H1 (cell line): ENCODE data around the gene BCL6B. TPM values are rescaled to one million over a fixed set of nuclear protein-coding genes. Genes with fewer than 3 reads are reported as not detected.

Experiments used
- CTCF ChIA-PET: fragments of 300-600 bp; sonication (Branson Sonifier 250); formaldehyde crosslinking; loops from one replicate; lab custom pipeline; 2021; ENCODE audit not compliant: partially characterized antibody; lab: Charles Lee
- POLR2A ChIA-PET: fragments of 300-600 bp; sonication (Branson Sonifier 250); formaldehyde crosslinking; loops from one replicate; lab custom pipeline; 2021; ENCODE audit warnings: inconsistent platforms; ENCODE audit not compliant: partially characterized antibody; lab: Charles Lee
- DNase-seq, 2 experiments: peaks; one replicate each; pipeline versions ENCODE4 v3.0.0 to v3.0.0-alpha.2; 2010 to 2022; ENCODE audit warnings: low spot score in 2 of 2, low read depth in 1 of 2, mixed read lengths in 1 of 2
- FAIRE-seq: peaks from 2 replicates; lab custom pipeline; 2011; peaks lifted over from hg19 to GRCh38; lab: Jason Lieb, UNC
- H2AFZ ChIP-seq: 2 replicates; pipeline ENCODE4 v1.8.1; 2012; ENCODE audit warnings: low read length, inconsistent platforms
- H2AK5ac ChIP-seq: 2 replicates; pipeline ENCODE4 v1.6.1; 2013; ENCODE audit warnings: low read depth, low read length
- H2BK120ac ChIP-seq: replicated peaks from 2 replicates; pipeline ENCODE3; 2013; ENCODE audit warnings: low read depth, low read length, inconsistent platforms
- H2BK12ac ChIP-seq: 2 replicates; pipeline ENCODE4 v1.6.1; 2013; ENCODE audit warnings: low read depth, low read length
- H2BK15ac ChIP-seq: 2 replicates; pipeline ENCODE4 v1.6.1; 2013; ENCODE audit warnings: low read length
- H2BK20ac ChIP-seq: 2 replicates; pipeline ENCODE4 v1.6.1; 2013; ENCODE audit warnings: low read length
- H2BK5ac ChIP-seq: 2 replicates; pipeline ENCODE4 v1.6.1; 2013; ENCODE audit warnings: low read depth, low read length
- H3K14ac ChIP-seq: 2 replicates; pipeline ENCODE4 v1.6.1; 2013; ENCODE audit warnings: inconsistent platforms; ENCODE audit not compliant: insufficient read length
- H3K18ac ChIP-seq: 2 replicates; pipeline ENCODE4 v1.6.1; 2013; ENCODE audit warnings: low read length; ENCODE audit errors: extremely low read depth
- H3K23ac ChIP-seq: 2 replicates; pipeline ENCODE4 v1.6.1; 2013; ENCODE audit warnings: inconsistent platforms; ENCODE audit not compliant: insufficient read length
- H3K23me2 ChIP-seq: 2 replicates; pipeline ENCODE4 v1.6.1; 2013; ENCODE audit warnings: low read depth, low read length
- H3K27ac ChIP-seq: 2 replicates; pipeline ENCODE4 v1.6.1; 2011; ENCODE audit warnings: low read depth, low read length, inconsistent platforms
- H3K27me3 ChIP-seq, 4 experiments: replicated peaks in 1 of 4; 1 replicate in 1 of 4; 2 replicates in 3 of 4; pipeline versions ENCODE4 v1.6.1 to v1.8.1; 2011 to 2013; ENCODE audit warnings: low read length in 3 of 4, mild to moderate bottlenecking in 3 of 4, inconsistent platforms in 2 of 4, mixed read lengths in 2 of 4, moderate library complexity in 1 of 4; ENCODE audit not compliant: control insufficient read depth in 3 of 4, insufficient read depth in 3 of 4; ENCODE audit errors: extremely low read depth in 1 of 4
- H3K36me3 ChIP-seq, 4 experiments: 2 replicates each; pipeline versions ENCODE4 v1.6.1 to v1.8.1; 2011 to 2013; ENCODE audit warnings: mild to moderate bottlenecking in 4 of 4, low read length in 3 of 4, moderate library complexity in 2 of 4, control low read depth in 1 of 4, inconsistent platforms in 1 of 4; ENCODE audit not compliant: insufficient read depth in 4 of 4, control insufficient read depth in 2 of 4
- H3K4ac ChIP-seq: replicated peaks from 2 replicates; pipeline ENCODE3; 2013; ENCODE audit warnings: low read length, low read depth, mixed read lengths, inconsistent platforms; ENCODE audit not compliant: insufficient read length
- H3K4me1 ChIP-seq, 4 experiments: replicated peaks in 1 of 4; 1 replicate in 1 of 4; 2 replicates in 3 of 4; pipeline versions ENCODE4 v1.6.1 to v1.8.1; 2011 to 2013; ENCODE audit warnings: low read length in 3 of 4, inconsistent platforms in 2 of 4, mixed read lengths in 1 of 4; ENCODE audit not compliant: insufficient read depth in 4 of 4, control insufficient read depth in 3 of 4
- H3K4me2 ChIP-seq, 2 experiments: 2 replicates each; pipeline versions ENCODE4 v1.6.1 to v1.8.1; 2011 to 2013; ENCODE audit warnings: low read depth in 2 of 2, low read length in 2 of 2, control low read depth in 1 of 2, inconsistent platforms in 1 of 2, mild to moderate bottlenecking in 1 of 2; ENCODE audit not compliant: insufficient read depth in 1 of 2
- H3K4me3 ChIP-seq, 4 experiments: fragments of 200-600, 300-600 bp in 1 of 4; sonication (generic), shearing (Covaris generic), sonication (Bioruptor Twin) in 1 of 4; 2 replicates each; pipeline versions ENCODE4 v1.5.1 to v1.8.1; 2011 to 2016; ENCODE audit warnings: low read length in 4 of 4, low read depth in 3 of 4, control low read depth in 2 of 4, inconsistent platforms in 2 of 4, mild to moderate bottlenecking in 2 of 4, mixed read lengths in 1 of 4, moderate library complexity in 1 of 4; ENCODE audit not compliant: insufficient read depth in 2 of 4; ENCODE audit errors: extremely low read depth in 1 of 4
- H3K56ac ChIP-seq: replicated peaks from 2 replicates; pipeline ENCODE3; 2013; ENCODE audit warnings: low read depth, mild to moderate bottlenecking, mixed read lengths, low read length, inconsistent platforms; ENCODE audit not compliant: insufficient read length
- H3K79me1 ChIP-seq: 2 replicates; pipeline ENCODE4 v1.6.1; 2013; ENCODE audit warnings: low read depth, low read length, control low read depth
- H3K79me2 ChIP-seq, 2 experiments: 2 replicates each; pipeline versions ENCODE4 v1.6.1 to v1.8.1; 2012 to 2013; ENCODE audit warnings: low read length in 2 of 2, mild to moderate bottlenecking in 2 of 2, inconsistent platforms in 1 of 2; ENCODE audit not compliant: insufficient read depth in 2 of 2, control insufficient read depth in 1 of 2
- H3K9ac ChIP-seq, 4 experiments: replicated peaks in 1 of 4; 1 replicate in 1 of 4; 2 replicates in 3 of 4; pipeline versions ENCODE4 v1.6.1 to v1.8.1; 2011 to 2013; ENCODE audit warnings: low read depth in 3 of 4, low read length in 3 of 4, control low read depth in 2 of 4, mild to moderate bottlenecking in 2 of 4, moderate library complexity in 2 of 4, inconsistent platforms in 1 of 4; ENCODE audit errors: extremely low read depth in 1 of 4
- H3K9me3 ChIP-seq, 2 experiments: 2 replicates each; pipeline versions ENCODE4 v1.6.1 to v1.8.1; 2012 to 2013; ENCODE audit warnings: mild to moderate bottlenecking in 2 of 2, moderate library complexity in 2 of 2, control low read depth in 1 of 2, inconsistent platforms in 1 of 2, low read depth in 1 of 2, low read length in 1 of 2, mixed read lengths in 1 of 2; ENCODE audit not compliant: insufficient read depth in 2 of 2
- H4K20me1 ChIP-seq, 2 experiments: replicated peaks in 1 of 2; 2 replicates each; pipeline versions ENCODE3 to v1.8.1; 2011 to 2013; ENCODE audit warnings: inconsistent platforms in 2 of 2, low read length in 2 of 2, mild to moderate bottlenecking in 1 of 2; ENCODE audit not compliant: insufficient read depth in 2 of 2, control insufficient read depth in 1 of 2
- H4K5ac ChIP-seq: 2 replicates; pipeline ENCODE4 v1.6.1; 2013; ENCODE audit warnings: low read length, low read depth, mixed read lengths, inconsistent platforms; ENCODE audit not compliant: insufficient read length
- H4K8ac ChIP-seq: 2 replicates; pipeline ENCODE4 v1.8.0; 2013; ENCODE audit warnings: mild to moderate bottlenecking, moderate library complexity, low read length, inconsistent platforms; ENCODE audit not compliant: insufficient read depth; ENCODE audit errors: extremely low read depth
- H4K91ac ChIP-seq: replicated peaks from 2 replicates; pipeline ENCODE3; 2013; ENCODE audit warnings: low read length, mixed read lengths, inconsistent platforms; ENCODE audit not compliant: insufficient read length
- ASH2L ChIP-seq: fragments of 200-600, 300-600 bp; sonication (generic); IDR thresholded peaks from one replicate; pipeline ENCODE4 v1.7.1; 2017; ENCODE audit warnings: low read length
- CREB1 ChIP-seq: IDR thresholded peaks from 2 replicates; pipeline ENCODE4 v1.6.1; 2012; ENCODE audit warnings: inconsistent platforms
- EP300 ChIP-seq, 2 experiments: IDR thresholded peaks; 1 replicate in 1 of 2; 2 replicates in 1 of 2; pipeline ENCODE4 v1.6.1; 2011 to 2012; ENCODE audit warnings: low read depth in 2 of 2, low read length in 2 of 2, mild to moderate bottlenecking in 2 of 2, borderline replicate concordance in 1 of 2, inconsistent platforms in 1 of 2, moderate library complexity in 1 of 2
- FOSL1 ChIP-seq: IDR thresholded peaks from 2 replicates; pipeline ENCODE4 v1.6.1; 2011; ENCODE audit warnings: mild to moderate bottlenecking, low read depth, low read length, moderate library complexity; ENCODE audit not compliant: insufficient read depth
- GABPA ChIP-seq: IDR thresholded peaks from 2 replicates; pipeline ENCODE4 v1.6.1; 2011; ENCODE audit warnings: mild to moderate bottlenecking, low read length, moderate library complexity, borderline replicate concordance; ENCODE audit not compliant: insufficient read depth
- HDAC2 ChIP-seq, 2 experiments: fragments of 300-600 bp in 1 of 2; sonication (generic) in 1 of 2; IDR thresholded peaks; 2 replicates each; pipeline ENCODE4 v1.6.1; 2011 to 2012; ENCODE audit warnings: low read depth in 2 of 2, low read length in 2 of 2, mild to moderate bottlenecking in 2 of 2, moderate library complexity in 2 of 2, borderline replicate concordance in 1 of 2, inconsistent platforms in 1 of 2
- KDM4A ChIP-seq: IDR thresholded peaks from one replicate; pipeline ENCODE4 v1.7.1; 2012; ENCODE audit warnings: low read depth, mild to moderate bottlenecking, moderate library complexity, low read length, inconsistent platforms; ENCODE audit not compliant: severe bottlenecking
- SAP30 ChIP-seq: fragments of 300-600 bp; sonication (generic); IDR thresholded peaks from 2 replicates; pipeline ENCODE4 v1.7.1; 2012; ENCODE audit warnings: low read length, moderate library complexity, mild to moderate bottlenecking, inconsistent platforms; ENCODE audit not compliant: insufficient read depth, insufficient replicate concordance
- WGBS, 2 experiments: shearing (Covaris generic) in 1 of 2; methylation state at CpG; one replicate each; pipeline versions ENCODE4 v1.1.6 to v1.1.7; 2013 to 2015; ENCODE audit warnings: low lambda C conversion rate in 2 of 2, mixed read lengths in 2 of 2, inconsistent platforms in 1 of 2, low coverage in 1 of 2, missing lambda C conversion rate in 1 of 2; ENCODE audit not compliant: insufficient replicate concordance in 2 of 2, insufficient coverage in 1 of 2, insufficient read length in 1 of 2; ENCODE audit errors: extremely low coverage in 1 of 2, missing lambda C conversion rate in 1 of 2; 5-methylcytosine and 5-hydroxymethylcytosine counted together
- polyA plus RNA-seq, 7 experiments: library from polyadenylated mRNA; depleted of rRNA in 3 of 7; stranded (reverse) in 5 of 7; unstranded in 2 of 7; fragments of >200 nt in 5 of 7; fragments of 200-250 nt in 2 of 7; gene quantifications; 1 replicate in 5 of 7; 2 replicates in 1 of 7; 4 replicates in 1 of 7; pipeline versions ENCODE4 v1.2.1 to v1.2.3, GENCODE V29; 2011 to 2013; ENCODE audit warnings: missing spikeins in 2 of 7, mixed read lengths in 2 of 7
- total RNA-seq: library from RNA; stranded (reverse); fragmentation: NEBNext Ultra II Directional; extraction: Animal tissue kit (Norgen Biotek cat#: 25700); gene quantifications from 2 replicates; pipeline ENCODE4 v1.2.1, GENCODE V29; 2021
- TF ChIP-seq, protein P1 (sequence below): IDR thresholded peaks from 2 replicates; pipeline ENCODE4 v1.6.1; 2012; ENCODE audit warnings: inconsistent platforms

BCL6B gene
- total and polyA plus RNA-seq, 2 of the 8 experiments (the other 6 are each of a cell fraction or from before 2014, with no cell fraction given), result 6.6 to 8.7 TPM

DNA sequence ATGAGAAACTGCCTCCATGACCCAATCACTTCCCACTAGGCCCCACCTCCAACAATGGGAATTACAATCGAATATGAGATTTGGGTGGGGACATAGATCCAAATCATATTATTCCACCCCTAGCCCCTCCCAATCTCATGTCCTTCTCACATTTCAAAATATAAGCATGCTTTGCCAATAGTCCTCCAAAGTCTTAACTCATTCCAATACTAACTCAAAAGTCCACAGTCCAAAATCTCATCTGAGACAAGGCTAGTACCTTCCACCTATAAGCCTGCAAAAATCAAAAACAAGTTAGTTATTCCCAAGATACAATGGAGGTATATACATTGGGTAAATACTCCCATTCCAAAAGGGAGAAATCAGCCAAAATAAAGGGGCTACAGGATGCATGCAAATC is 44.3 kb downstream of the BCL6B start:
- no peaks in the 10 kb centered on the region for H3K4me1 ChIP-seq
- H3K18ac ChIP-seq, result no peak overlapping the region
- H3K4me3 ChIP-seq, result no peak overlapping the region
- no peak overlapping the region for H4K5ac ChIP-seq
- H4K20me1 ChIP-seq, result no peaks in the 10 kb centered on the region
- H3K14ac ChIP-seq, result no peak overlapping the region
- H2BK20ac ChIP-seq, result no peak overlapping the region
- no peak overlapping the region for H3K4ac ChIP-seq
- H3K9ac ChIP-seq, result no peak overlapping the region
- TF ChIP-seq GABPA (no peak), CREB1 (no peak), HDAC2 (IDR thresholded peaks at IDR 0.05; ENCODE audit: borderline replicate concordance in 1 of 2, low read depth in 2 of 2, low read length in 2 of 2) (no peak), FOSL1 (no peak), SAP30 (no peak), EP300 (IDR thresholded peaks at IDR 0.05; ENCODE audit: borderline replicate concordance in 1 of 2, low read depth in 2 of 2, low read length in 2 of 2) (no peak), KDM4A (no peak), ASH2L (no peak)
- TF ChIP-seq, protein P1, sequence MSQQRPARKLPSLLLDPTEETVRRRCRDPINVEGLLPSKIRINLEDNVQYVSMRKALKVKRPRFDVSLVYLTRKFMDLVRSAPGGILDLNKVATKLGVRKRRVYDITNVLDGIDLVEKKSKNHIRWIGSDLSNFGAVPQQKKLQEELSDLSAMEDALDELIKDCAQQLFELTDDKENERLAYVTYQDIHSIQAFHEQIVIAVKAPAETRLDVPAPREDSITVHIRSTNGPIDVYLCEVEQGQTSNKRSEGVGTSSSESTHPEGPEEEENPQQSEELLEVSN, result no peak
- H2BK12ac ChIP-seq, result no peak overlapping the region
- no peak overlapping the region for H4K91ac ChIP-seq
- H3K27me3 ChIP-seq, result no peaks in the 10 kb centered on the region
- H3K9me3 ChIP-seq, result peaks cover 16 to 21% of the 10 kb centered on the region in 2 experiments
- POLR2A ChIA-PET, result no interaction called here
- H3K23ac ChIP-seq, result no peak overlapping the region
- no peak overlapping the region for H3K4me2 ChIP-seq
- no peak overlapping the region for H3K27ac ChIP-seq
- H3K79me2 ChIP-seq, result no peaks in the 10 kb centered on the region
- no peak overlapping the region for H2AK5ac ChIP-seq
- DNase-seq (no peak), FAIRE-seq (no peak)
- no peak overlapping the region for H2AFZ ChIP-seq
- H3K56ac ChIP-seq, result no peak overlapping the region
- no peak overlapping the region for H2BK15ac ChIP-seq
- H2BK120ac ChIP-seq, result no peak overlapping the region
- no peaks in the 10 kb centered on the region for H3K79me1 ChIP-seq
- 75% methylated on average over 1 of the region's 1 CpG; no CpG with 5 or more reads in 1 of the 2 experiments for whole genome bisulfite sequencing, 2 experiments
- H3K36me3 ChIP-seq, result no peaks in the 10 kb centered on the region
- no peak overlapping the region for H4K8ac ChIP-seq
- no peaks in the 10 kb centered on the region for H3K23me2 ChIP-seq
- H2BK5ac ChIP-seq, result no peak overlapping the region
- CTCF ChIA-PET, result interaction anchor here (1.4 to 1.6 kb wide), 2 partner anchors 15 to 70 kb away, joined by 4 to 6 read pairs; no protein-coding TSS in a partner anchor
